SK-N-SH treated with all-trans-retinoic acid at 6 μM for 48 hours (cell line): ENCODE results near the gene NR5A2.

ENCODE experiments used
- ATAC-seq: fragments of 200-7000 bp; cut with Tn5 transposase; 3 replicates; pipeline ENCODE4 v1.9.1; 2020; ENCODE audit warnings: mild to moderate bottlenecking, moderate library complexity
- ARNTL ChIP-seq: fragments of 450-650 bp; formaldehyde crosslinking; IDR thresholded peaks from 2 replicates; pipeline ENCODE4 v1.5.0; 2020; ENCODE audit warnings: low read depth, mild to moderate bottlenecking, moderate library complexity, borderline replicate concordance
- CSDC2 ChIP-seq: fragments of 250-450 bp; sonication (Bioruptor Pico); IDR thresholded peaks from 2 replicates; pipeline ENCODE4 v1.5.0; 2020; ENCODE audit warnings: mild to moderate bottlenecking, moderate library complexity
- ESRRG ChIP-seq: fragments of 250-450 bp; sonication (Bioruptor Pico); IDR thresholded peaks from 2 replicates; pipeline ENCODE4 v1.6.1; 2021; ENCODE audit warnings: mild to moderate bottlenecking
- ISL1 ChIP-seq: fragments of 250-450 bp; sonication (Bioruptor Pico); IDR thresholded peaks from 2 replicates; pipeline ENCODE4 v2.1.2; 2022; ENCODE audit warnings: mild to moderate bottlenecking, moderate library complexity
- OSR1 ChIP-seq: fragments of 250-450 bp; sonication (Bioruptor Pico); IDR thresholded peaks from 2 replicates; pipeline ENCODE4 v1.8.0; 2022; ENCODE audit warnings: moderate library complexity, mild to moderate bottlenecking, inconsistent platforms
- RARB ChIP-seq: fragments of 250-450 bp; sonication (Bioruptor Pico); IDR thresholded peaks from 2 replicates; pipeline ENCODE4 v1.8.0; 2021; ENCODE audit warnings: mild to moderate bottlenecking, moderate library complexity
- ZFP3 ChIP-seq: fragments of 250-450 bp; sonication (Bioruptor Pico); IDR thresholded peaks from 2 replicates; pipeline ENCODE4 v1.5.0; 2020; ENCODE audit warnings: mild to moderate bottlenecking, moderate library complexity
- ZFP30 ChIP-seq: fragments of 450-650 bp; formaldehyde crosslinking; IDR thresholded peaks from 2 replicates; pipeline ENCODE4 v1.5.0; 2022; ENCODE audit warnings: mild to moderate bottlenecking, moderate library complexity
- ZNF70 ChIP-seq: fragments of 450-650 bp; formaldehyde crosslinking; IDR thresholded peaks from 2 replicates; pipeline ENCODE4 v1.5.0; 2020; ENCODE audit warnings: mild to moderate bottlenecking, moderate library complexity
- TF ChIP-seq, protein P1 (sequence below): fragments of 250-450 bp; sonication (Bioruptor Pico); IDR thresholded peaks from 2 replicates; pipeline ENCODE4 v1.8.0; 2020; ENCODE audit warnings: mild to moderate bottlenecking, moderate library complexity, borderline replicate concordance
- TF ChIP-seq, protein P2 (sequence below): fragments of 250-450 bp; sonication (Bioruptor Pico); IDR thresholded peaks from 2 replicates; pipeline ENCODE4 v1.5.1; 2021; ENCODE audit warnings: mild to moderate bottlenecking, moderate library complexity
- TF ChIP-seq, protein P3 (sequence below): fragments of 250-450 bp; sonication (Bioruptor Pico); IDR thresholded peaks from 2 replicates; pipeline ENCODE4 v1.5.1; 2020; ENCODE audit warnings: low read depth, mild to moderate bottlenecking, moderate library complexity
- TF ChIP-seq, protein P4 (sequence below): fragments of 250-450 bp; sonication (Bioruptor Pico); IDR thresholded peaks from 2 replicates; pipeline ENCODE4 v1.5.0; 2020; ENCODE audit warnings: mild to moderate bottlenecking, moderate library complexity
- TF ChIP-seq, protein P5 (sequence below): fragments of 250-450 bp; sonication (Bioruptor Pico); IDR thresholded peaks from 2 replicates; pipeline ENCODE4 v1.8.0; 2021; ENCODE audit warnings: low read depth, mild to moderate bottlenecking, moderate library complexity, borderline replicate concordance

The NR5A2 gene

DNA sequence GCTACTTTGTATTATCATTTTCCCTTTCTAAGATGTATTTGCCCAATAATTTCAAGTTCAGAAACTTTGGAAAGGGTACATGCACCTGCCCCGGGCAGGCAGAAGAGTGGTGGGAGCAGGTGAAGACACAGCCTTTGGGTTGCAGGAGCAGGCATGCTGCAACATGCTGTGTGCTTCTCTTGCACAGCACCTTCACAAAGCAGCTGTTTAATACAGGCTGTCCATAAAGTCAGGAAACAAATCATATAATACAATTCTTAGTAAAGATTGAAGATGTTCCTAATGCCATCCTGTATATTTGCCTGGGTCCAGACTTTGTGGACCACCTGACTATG, 199.4 kb downstream of the NR5A2 start:
- TF ChIP-seq ARNTL (CRISPR knock-in tag) (no peak), ZFP30 (CRISPR knock-in tag) (no peak), OSR1 (CRISPR knock-in tag) (no peak), ISL1 (no peak), RARB (no peak), ZNF70 (CRISPR knock-in tag) (no peak), ZFP3 (CRISPR knock-in tag) (no peak), ESRRG (CRISPR knock-in tag) (no peak), CSDC2 (no peak)
- TF ChIP-seq, protein P1, sequence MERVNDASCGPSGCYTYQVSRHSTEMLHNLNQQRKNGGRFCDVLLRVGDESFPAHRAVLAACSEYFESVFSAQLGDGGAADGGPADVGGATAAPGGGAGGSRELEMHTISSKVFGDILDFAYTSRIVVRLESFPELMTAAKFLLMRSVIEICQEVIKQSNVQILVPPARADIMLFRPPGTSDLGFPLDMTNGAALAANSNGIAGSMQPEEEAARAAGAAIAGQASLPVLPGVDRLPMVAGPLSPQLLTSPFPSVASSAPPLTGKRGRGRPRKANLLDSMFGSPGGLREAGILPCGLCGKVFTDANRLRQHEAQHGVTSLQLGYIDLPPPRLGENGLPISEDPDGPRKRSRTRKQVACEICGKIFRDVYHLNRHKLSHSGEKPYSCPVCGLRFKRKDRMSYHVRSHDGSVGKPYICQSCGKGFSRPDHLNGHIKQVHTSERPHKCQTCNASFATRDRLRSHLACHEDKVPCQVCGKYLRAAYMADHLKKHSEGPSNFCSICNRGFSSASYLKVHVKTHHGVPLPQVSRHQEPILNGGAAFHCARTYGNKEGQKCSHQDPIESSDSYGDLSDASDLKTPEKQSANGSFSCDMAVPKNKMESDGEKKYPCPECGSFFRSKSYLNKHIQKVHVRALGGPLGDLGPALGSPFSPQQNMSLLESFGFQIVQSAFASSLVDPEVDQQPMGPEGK (CRISPR knock-in tag) = no peak
- TF ChIP-seq, protein P2, sequence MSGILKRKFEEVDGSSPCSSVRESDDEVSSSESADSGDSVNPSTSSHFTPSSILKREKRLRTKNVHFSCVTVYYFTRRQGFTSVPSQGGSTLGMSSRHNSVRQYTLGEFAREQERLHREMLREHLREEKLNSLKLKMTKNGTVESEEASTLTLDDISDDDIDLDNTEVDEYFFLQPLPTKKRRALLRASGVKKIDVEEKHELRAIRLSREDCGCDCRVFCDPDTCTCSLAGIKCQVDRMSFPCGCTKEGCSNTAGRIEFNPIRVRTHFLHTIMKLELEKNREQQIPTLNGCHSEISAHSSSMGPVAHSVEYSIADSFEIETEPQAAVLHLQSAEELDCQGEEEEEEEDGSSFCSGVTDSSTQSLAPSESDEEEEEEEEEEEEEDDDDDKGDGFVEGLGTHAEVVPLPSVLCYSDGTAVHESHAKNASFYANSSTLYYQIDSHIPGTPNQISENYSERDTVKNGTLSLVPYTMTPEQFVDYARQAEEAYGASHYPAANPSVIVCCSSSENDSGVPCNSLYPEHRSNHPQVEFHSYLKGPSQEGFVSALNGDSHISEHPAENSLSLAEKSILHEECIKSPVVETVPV = no peak
- TF ChIP-seq, protein P3, sequence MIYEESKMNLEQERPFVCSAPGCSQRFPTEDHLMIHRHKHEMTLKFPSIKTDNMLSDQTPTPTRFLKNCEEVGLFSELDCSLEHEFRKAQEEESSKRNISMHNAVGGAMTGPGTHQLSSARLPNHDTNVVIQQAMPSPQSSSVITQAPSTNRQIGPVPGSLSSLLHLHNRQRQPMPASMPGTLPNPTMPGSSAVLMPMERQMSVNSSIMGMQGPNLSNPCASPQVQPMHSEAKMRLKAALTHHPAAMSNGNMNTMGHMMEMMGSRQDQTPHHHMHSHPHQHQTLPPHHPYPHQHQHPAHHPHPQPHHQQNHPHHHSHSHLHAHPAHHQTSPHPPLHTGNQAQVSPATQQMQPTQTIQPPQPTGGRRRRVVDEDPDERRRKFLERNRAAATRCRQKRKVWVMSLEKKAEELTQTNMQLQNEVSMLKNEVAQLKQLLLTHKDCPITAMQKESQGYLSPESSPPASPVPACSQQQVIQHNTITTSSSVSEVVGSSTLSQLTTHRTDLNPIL (CRISPR knock-in tag) = no peak
- TF ChIP-seq, protein P4, sequence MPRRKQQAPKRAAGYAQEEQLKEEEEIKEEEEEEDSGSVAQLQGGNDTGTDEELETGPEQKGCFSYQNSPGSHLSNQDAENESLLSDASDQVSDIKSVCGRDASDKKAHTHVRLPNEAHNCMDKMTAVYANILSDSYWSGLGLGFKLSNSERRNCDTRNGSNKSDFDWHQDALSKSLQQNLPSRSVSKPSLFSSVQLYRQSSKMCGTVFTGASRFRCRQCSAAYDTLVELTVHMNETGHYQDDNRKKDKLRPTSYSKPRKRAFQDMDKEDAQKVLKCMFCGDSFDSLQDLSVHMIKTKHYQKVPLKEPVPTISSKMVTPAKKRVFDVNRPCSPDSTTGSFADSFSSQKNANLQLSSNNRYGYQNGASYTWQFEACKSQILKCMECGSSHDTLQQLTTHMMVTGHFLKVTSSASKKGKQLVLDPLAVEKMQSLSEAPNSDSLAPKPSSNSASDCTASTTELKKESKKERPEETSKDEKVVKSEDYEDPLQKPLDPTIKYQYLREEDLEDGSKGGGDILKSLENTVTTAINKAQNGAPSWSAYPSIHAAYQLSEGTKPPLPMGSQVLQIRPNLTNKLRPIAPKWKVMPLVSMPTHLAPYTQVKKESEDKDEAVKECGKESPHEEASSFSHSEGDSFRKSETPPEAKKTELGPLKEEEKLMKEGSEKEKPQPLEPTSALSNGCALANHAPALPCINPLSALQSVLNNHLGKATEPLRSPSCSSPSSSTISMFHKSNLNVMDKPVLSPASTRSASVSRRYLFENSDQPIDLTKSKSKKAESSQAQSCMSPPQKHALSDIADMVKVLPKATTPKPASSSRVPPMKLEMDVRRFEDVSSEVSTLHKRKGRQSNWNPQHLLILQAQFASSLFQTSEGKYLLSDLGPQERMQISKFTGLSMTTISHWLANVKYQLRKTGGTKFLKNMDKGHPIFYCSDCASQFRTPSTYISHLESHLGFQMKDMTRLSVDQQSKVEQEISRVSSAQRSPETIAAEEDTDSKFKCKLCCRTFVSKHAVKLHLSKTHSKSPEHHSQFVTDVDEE (CRISPR knock-in tag) = no peak
- TF ChIP-seq, protein P5, sequence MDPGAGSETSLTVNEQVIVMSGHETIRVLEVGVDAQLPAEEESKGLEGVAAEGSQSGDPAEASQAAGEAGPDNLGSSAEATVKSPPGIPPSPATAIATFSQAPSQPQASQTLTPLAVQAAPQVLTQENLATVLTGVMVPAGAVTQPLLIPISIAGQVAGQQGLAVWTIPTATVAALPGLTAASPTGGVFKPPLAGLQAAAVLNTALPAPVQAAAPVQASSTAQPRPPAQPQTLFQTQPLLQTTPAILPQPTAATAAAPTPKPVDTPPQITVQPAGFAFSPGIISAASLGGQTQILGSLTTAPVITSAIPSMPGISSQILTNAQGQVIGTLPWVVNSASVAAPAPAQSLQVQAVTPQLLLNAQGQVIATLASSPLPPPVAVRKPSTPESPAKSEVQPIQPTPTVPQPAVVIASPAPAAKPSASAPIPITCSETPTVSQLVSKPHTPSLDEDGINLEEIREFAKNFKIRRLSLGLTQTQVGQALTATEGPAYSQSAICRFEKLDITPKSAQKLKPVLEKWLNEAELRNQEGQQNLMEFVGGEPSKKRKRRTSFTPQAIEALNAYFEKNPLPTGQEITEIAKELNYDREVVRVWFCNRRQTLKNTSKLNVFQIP (CRISPR knock-in tag) = no peak
- no peak for ATAC-seq
